Endothelial cell of umbilical vein (primary cell): ENCODE data around the gene ZNF423. TPM values are rescaled to one million over a fixed set of nuclear protein-coding genes. Genes with fewer than 3 reads are reported as not detected.

Experiments
- BruUV-seq: library from RNA; stranded (reverse); fragments of 400-500 nt; replicated peaks from 2 replicates; lab custom pipeline; 2021; lab: Mats Ljungman, UMichigan
- CTCF ChIA-PET: fragments of 300-600, 350-600 bp; sonication (Branson Sonifier 250); formaldehyde crosslinking; loops from one replicate; lab custom pipeline; 2021; ENCODE audit warnings: antibody characterized with exemption, inconsistent platforms; lab: Charles Lee
- POLR2A ChIA-PET: fragments of 300-600, 350-600 bp; sonication (Branson Sonifier 250); formaldehyde crosslinking; loops from one replicate; lab custom pipeline; 2021; ENCODE audit warnings: antibody characterized with exemption, inconsistent platforms; lab: Charles Lee
- DNase-seq: peaks from one replicate; pipeline ENCODE4 v3.0.0-alpha.2; 2011; ENCODE audit warnings: low read depth, low spot score
- FAIRE-seq: peaks from 2 replicates; lab custom pipeline; 2011; peaks lifted over from hg19 to GRCh38; lab: Jason Lieb, UNC
- H2AFZ ChIP-seq: 2 replicates; pipeline ENCODE4 v1.6.0; 2012; ENCODE audit warnings: low read depth, low read length, control low read depth, inconsistent platforms
- H3K27ac ChIP-seq: 2 replicates; pipeline ENCODE4 v1.5.1; 2011; ENCODE audit warnings: low read depth, mild to moderate bottlenecking, control low read depth, low read length, moderate library complexity; ENCODE audit not compliant: insufficient read depth
- H3K27me3 ChIP-seq, 2 experiments: 2 replicates each; pipeline versions ENCODE4 v1.6.0 to v1.6.1; 2011; ENCODE audit warnings: low read length in 2 of 2, mixed read lengths in 1 of 2; ENCODE audit not compliant: control insufficient read depth in 2 of 2, insufficient read depth in 2 of 2
- H3K36me3 ChIP-seq, 2 experiments: 2 replicates in 1 of 2; 3 replicates in 1 of 2; pipeline ENCODE4 v1.5.1; 2011; ENCODE audit warnings: low read length in 2 of 2, mild to moderate bottlenecking in 1 of 2, moderate library complexity in 1 of 2; ENCODE audit not compliant: control insufficient read depth in 2 of 2, insufficient read depth in 2 of 2; ENCODE audit errors: extremely low read depth in 1 of 2
- H3K4me1 ChIP-seq: 3 replicates; pipeline ENCODE4 v1.5.1; 2011; ENCODE audit warnings: mild to moderate bottlenecking, low read length; ENCODE audit not compliant: control insufficient read depth, insufficient read depth; ENCODE audit errors: extremely low read depth
- H3K4me2 ChIP-seq: 2 replicates; pipeline ENCODE4 v1.6.1; 2011; ENCODE audit warnings: low read length, control low read depth, mixed read lengths; ENCODE audit not compliant: insufficient read depth
- H3K4me3 ChIP-seq, 3 experiments: fragments of 200-600 bp in 1 of 3; sonication (generic), shearing (Covaris generic) in 1 of 3; replicated peaks in 1 of 3; 2 replicates each; pipeline ENCODE4 v1.5.1; 2011 to 2016; ENCODE audit warnings: control low read depth in 3 of 3, low read length in 3 of 3, mild to moderate bottlenecking in 2 of 3, inconsistent platforms in 1 of 3, low read depth in 1 of 3, moderate library complexity in 1 of 3; ENCODE audit not compliant: insufficient read depth in 1 of 3
- H3K79me2 ChIP-seq: 2 replicates; pipeline ENCODE4 v1.6.0; 2012; ENCODE audit warnings: low read length, inconsistent platforms; ENCODE audit not compliant: control insufficient read depth, insufficient read depth
- H3K9ac ChIP-seq: replicated peaks from 2 replicates; pipeline ENCODE3; 2011; ENCODE audit warnings: low read length, control low read depth; ENCODE audit not compliant: insufficient read depth; ENCODE audit errors: extremely low read depth
- H3K9me1 ChIP-seq: replicated peaks from 3 replicates; pipeline ENCODE4 v1.6.0; 2011; ENCODE audit warnings: mild to moderate bottlenecking, low read length; ENCODE audit not compliant: control insufficient read depth, insufficient read depth; ENCODE audit errors: extremely low read depth
- H3K9me3 ChIP-seq: replicated peaks from 2 replicates; pipeline ENCODE4 v1.5.1; 2012; ENCODE audit warnings: low read length, inconsistent platforms; ENCODE audit not compliant: control insufficient read depth, insufficient read depth
- H4K20me1 ChIP-seq: replicated peaks from 2 replicates; pipeline ENCODE3; 2011; ENCODE audit warnings: mild to moderate bottlenecking, low read length; ENCODE audit not compliant: control insufficient read depth, insufficient read depth; ENCODE audit errors: extremely low read depth
- EZH2 ChIP-seq: IDR thresholded peaks from 2 replicates; pipeline ENCODE4 v1.6.1; 2012; ENCODE audit warnings: borderline replicate concordance, low read depth, mild to moderate bottlenecking, moderate library complexity, low read length, inconsistent platforms; ENCODE audit not compliant: severe bottlenecking
- FOS ChIP-seq: IDR thresholded peaks from 2 replicates; pipeline ENCODE4 v1.6.1; 2011; ENCODE audit warnings: mild to moderate bottlenecking, low read length, moderate library complexity, borderline replicate concordance; ENCODE audit not compliant: insufficient read depth
- GATA2 ChIP-seq: IDR thresholded peaks from 2 replicates; pipeline ENCODE4 v1.7.0; 2011; ENCODE audit warnings: low read depth, mild to moderate bottlenecking, moderate library complexity, mixed read lengths, low read length; ENCODE audit not compliant: insufficient read length, insufficient read depth
- JUN ChIP-seq: IDR thresholded peaks from 2 replicates; pipeline ENCODE4 v1.6.1; 2011; ENCODE audit warnings: borderline replicate concordance, low read depth; ENCODE audit not compliant: insufficient read length, insufficient read depth
- MAX ChIP-seq: IDR thresholded peaks from 2 replicates; pipeline ENCODE4 v1.6.1; 2011; ENCODE audit not compliant: insufficient read depth, insufficient read length
- MYC ChIP-seq: IDR thresholded peaks from one replicate; pipeline ENCODE4 v1.6.1; 2011; ENCODE audit warnings: mild to moderate bottlenecking, low read depth, low read length
- POLR2A ChIP-seq: IDR thresholded peaks from 2 replicates; pipeline ENCODE4 v1.6.1; 2012; ENCODE audit warnings: low read depth, mild to moderate bottlenecking, control low read depth, low read length
- POLR2AphosphoS5 ChIP-seq: IDR thresholded peaks from 2 replicates; pipeline ENCODE4 v1.6.1; 2012; ENCODE audit warnings: low read depth, mild to moderate bottlenecking, control low read depth, low read length, moderate library complexity; ENCODE audit not compliant: insufficient read depth
- dilution Hi-C: fragments of 300-500 bp; cut with MboI; formaldehyde crosslinking; loops from one replicate; pipeline ENCODE4 v1.15.0; 2019; ENCODE audit warnings: low sequenced_read_pairs; ENCODE audit not compliant: extremely low pct_ligation_motif_present
- intact Hi-C: fragments of 100-400 bp; cut with micrococcal nuclease; formaldehyde crosslinking; loops from one replicate; pipeline ENCODE4 v1.10.0; 2022
- polyA plus RNA-seq, 4 experiments: library from polyadenylated mRNA; depleted of rRNA in 3 of 4; stranded (reverse) in 3 of 4; unstranded in 1 of 4; fragments of >200 nt; gene quantifications; 2 replicates each; pipeline versions ENCODE4 v1.2.1 to v1.2.3, GENCODE V29; 2011 to 2012; ENCODE audit warnings: missing spikeins in 1 of 4
- total RNA-seq: library from RNA; stranded (reverse); gene quantifications from 2 replicates; pipeline ENCODE4 v1.2.3, GENCODE V29; 2021
- TF ChIP-seq, protein P1 (sequence below), 2 donors: IDR thresholded peaks; 1 replicate in 1 of 2; 2 replicates in 1 of 2; pipeline ENCODE4 v1.5.1; 2011; ENCODE audit warnings: low read length in 2 of 2, mild to moderate bottlenecking in 2 of 2, moderate library complexity in 2 of 2, control low read depth in 1 of 2, inconsistent platforms in 1 of 2, low read depth in 1 of 2; ENCODE audit not compliant: insufficient read depth in 1 of 2; ENCODE audit errors: extremely low read depth in 1 of 2

The ZNF423 gene
- total and polyA plus RNA-seq, 2 donors (not counting 3 experiments of a cell fraction or from before 2014, with no cell fraction given) = 2.2 to 8.1 TPM

DNA sequence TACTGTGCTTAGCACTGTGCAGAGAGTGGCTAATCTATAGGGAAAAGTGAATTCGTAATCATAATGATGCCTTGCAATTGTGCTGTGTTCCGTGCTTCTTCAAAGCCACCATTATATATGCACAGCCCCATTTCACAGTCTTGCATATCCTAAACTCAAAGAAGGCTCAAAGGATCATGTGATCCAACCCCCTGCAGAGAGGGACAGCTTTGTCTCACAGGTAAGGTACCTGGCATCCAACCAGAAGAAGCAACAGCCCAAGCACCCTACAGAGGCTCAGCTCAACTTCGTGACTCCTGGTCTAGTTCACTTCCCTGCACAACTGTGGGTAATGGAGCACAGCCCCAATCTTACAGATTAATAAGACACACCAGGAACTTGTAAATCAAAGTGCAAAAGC lies 124.0 kb downstream of the ZNF423 start:
- Histone ChIP-seq H3K9me3 (no peaks in the 10 kb centered on the region), H3K4me3 (no peak overlapping the region), H4K20me1 (no peaks in the 10 kb centered on the region), H3K36me3 (no peaks in the 10 kb centered on the region), H3K79me2 (no peaks in the 10 kb centered on the region), H2AFZ (no peak overlapping the region), H3K27ac (no peak overlapping the region), H3K4me1 (no peaks in the 10 kb centered on the region), H3K9ac (no peak overlapping the region), H3K27me3 (no peaks in the 10 kb centered on the region), H3K9me1 (no peaks in the 10 kb centered on the region), H3K4me2 (no peak overlapping the region)
- no peak for TF ChIP-seq JUN
- TF ChIP-seq MAX = no peak
- no peak for TF ChIP-seq GATA2
- TF ChIP-seq POLR2AphosphoS5 = no peak
- TF ChIP-seq, protein P1, sequence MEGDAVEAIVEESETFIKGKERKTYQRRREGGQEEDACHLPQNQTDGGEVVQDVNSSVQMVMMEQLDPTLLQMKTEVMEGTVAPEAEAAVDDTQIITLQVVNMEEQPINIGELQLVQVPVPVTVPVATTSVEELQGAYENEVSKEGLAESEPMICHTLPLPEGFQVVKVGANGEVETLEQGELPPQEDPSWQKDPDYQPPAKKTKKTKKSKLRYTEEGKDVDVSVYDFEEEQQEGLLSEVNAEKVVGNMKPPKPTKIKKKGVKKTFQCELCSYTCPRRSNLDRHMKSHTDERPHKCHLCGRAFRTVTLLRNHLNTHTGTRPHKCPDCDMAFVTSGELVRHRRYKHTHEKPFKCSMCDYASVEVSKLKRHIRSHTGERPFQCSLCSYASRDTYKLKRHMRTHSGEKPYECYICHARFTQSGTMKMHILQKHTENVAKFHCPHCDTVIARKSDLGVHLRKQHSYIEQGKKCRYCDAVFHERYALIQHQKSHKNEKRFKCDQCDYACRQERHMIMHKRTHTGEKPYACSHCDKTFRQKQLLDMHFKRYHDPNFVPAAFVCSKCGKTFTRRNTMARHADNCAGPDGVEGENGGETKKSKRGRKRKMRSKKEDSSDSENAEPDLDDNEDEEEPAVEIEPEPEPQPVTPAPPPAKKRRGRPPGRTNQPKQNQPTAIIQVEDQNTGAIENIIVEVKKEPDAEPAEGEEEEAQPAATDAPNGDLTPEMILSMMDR (IDR thresholded peaks at IDR 0.05; ENCODE audit: extremely low read depth in 1 of 2, insufficient read depth in 1 of 2, low read depth in 1 of 2, low read length in 2 of 2) = no peak
- TF ChIP-seq EZH2 = no peak
- no peak for TF ChIP-seq POLR2A
- no peak for TF ChIP-seq FOS
- no peak for TF ChIP-seq MYC
- intact Hi-C loops = no loop called here
- dilution Hi-C loops = no loop called here
- no peak for FAIRE-seq
- DNase-seq = no peak
- POLR2A ChIA-PET = no interaction called here
- CTCF ChIA-PET = no interaction called here
- no TSS peak for BruUV-seq
